Cardiac fibroblast (primary cell): ENCODE results near the gene SYCE1L.

ENCODE experiments used
- DNase-seq, 2 donors: peaks; one replicate each; pipeline versions ENCODE4 v3.0.0 to v3.0.0-alpha.2; 2010; ENCODE audit warnings: low read depth in 2 of 2
- H3K4me3 ChIP-seq, 2 donors: replicated peaks in 1 of 2; 1 replicate in 1 of 2; 2 replicates in 1 of 2; pipeline ENCODE4 v1.5.1; 2011; ENCODE audit warnings: low read depth in 2 of 2, low read length in 2 of 2, mild to moderate bottlenecking in 2 of 2, moderate library complexity in 1 of 2
- TF ChIP-seq, protein P1 (sequence below): IDR thresholded peaks from one replicate; pipeline ENCODE4 v1.5.1; 2011; ENCODE audit warnings: low read depth, mild to moderate bottlenecking, low read length, inconsistent platforms

Gene SYCE1L

GRCh38 chr16:77190478-77191258 lies 8.5 kb upstream of the SYCE1L start, which contains the start of gene MON1B:
MON1B (plus strand) TSS chr16:77191190; CDS start chr16:77191486, 296 bp downstream.
- peak; percentile 99 for DNase-seq
- peak within 1 kb of the TSS; percentile 95 to 98 for H3K4me3 ChIP-seq
- TF ChIP-seq, protein P1, sequence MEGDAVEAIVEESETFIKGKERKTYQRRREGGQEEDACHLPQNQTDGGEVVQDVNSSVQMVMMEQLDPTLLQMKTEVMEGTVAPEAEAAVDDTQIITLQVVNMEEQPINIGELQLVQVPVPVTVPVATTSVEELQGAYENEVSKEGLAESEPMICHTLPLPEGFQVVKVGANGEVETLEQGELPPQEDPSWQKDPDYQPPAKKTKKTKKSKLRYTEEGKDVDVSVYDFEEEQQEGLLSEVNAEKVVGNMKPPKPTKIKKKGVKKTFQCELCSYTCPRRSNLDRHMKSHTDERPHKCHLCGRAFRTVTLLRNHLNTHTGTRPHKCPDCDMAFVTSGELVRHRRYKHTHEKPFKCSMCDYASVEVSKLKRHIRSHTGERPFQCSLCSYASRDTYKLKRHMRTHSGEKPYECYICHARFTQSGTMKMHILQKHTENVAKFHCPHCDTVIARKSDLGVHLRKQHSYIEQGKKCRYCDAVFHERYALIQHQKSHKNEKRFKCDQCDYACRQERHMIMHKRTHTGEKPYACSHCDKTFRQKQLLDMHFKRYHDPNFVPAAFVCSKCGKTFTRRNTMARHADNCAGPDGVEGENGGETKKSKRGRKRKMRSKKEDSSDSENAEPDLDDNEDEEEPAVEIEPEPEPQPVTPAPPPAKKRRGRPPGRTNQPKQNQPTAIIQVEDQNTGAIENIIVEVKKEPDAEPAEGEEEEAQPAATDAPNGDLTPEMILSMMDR = peak; percentile 1

DNA sequence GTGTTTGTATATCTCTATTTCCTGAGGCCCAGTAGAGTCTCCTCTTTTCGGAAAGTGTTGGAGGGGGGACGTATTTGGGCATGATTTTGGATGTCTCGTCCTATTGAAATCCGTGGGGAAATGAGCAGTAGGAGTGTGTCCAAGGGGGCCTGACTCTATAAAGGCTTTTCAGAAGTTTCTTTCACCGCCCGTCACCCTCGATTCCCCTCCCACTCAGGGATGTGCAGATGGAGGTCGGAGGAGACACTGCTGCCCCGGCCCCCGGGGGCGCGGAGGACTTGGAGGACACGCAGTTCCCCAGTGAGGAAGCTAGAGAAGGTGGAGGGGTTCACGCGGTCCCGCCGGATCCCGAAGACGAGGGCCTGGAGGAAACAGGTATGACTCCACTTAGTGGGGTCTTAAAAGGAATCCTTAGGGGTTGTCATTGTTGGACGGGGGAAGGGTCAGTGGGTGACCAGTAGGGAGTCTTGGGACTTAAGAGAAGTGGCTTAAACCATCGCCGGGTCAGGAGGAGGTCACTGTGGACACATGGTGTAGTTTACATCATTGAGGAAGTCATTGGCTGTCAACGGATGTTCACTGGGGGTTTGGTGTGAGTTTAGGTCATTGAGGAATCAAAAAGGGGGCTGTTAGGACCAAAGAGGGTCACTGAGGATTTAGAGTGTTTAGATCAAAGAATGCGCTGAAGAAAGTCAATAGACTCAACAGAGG lies 7.8 kb upstream of the SYCE1L start:
- H3K4me3 ChIP-seq = peak overlapping the region; percentile 95 to 98
- TF ChIP-seq, protein P1 = no peak
- DNase-seq = peak; percentile 21 to 26

- DNase-seq = no peak
- H3K4me3 ChIP-seq = no peak overlapping the region
Measured at GRCh38 chr16:77193377-77193776, 5.8 kb upstream of the SYCE1L start.

DNA sequence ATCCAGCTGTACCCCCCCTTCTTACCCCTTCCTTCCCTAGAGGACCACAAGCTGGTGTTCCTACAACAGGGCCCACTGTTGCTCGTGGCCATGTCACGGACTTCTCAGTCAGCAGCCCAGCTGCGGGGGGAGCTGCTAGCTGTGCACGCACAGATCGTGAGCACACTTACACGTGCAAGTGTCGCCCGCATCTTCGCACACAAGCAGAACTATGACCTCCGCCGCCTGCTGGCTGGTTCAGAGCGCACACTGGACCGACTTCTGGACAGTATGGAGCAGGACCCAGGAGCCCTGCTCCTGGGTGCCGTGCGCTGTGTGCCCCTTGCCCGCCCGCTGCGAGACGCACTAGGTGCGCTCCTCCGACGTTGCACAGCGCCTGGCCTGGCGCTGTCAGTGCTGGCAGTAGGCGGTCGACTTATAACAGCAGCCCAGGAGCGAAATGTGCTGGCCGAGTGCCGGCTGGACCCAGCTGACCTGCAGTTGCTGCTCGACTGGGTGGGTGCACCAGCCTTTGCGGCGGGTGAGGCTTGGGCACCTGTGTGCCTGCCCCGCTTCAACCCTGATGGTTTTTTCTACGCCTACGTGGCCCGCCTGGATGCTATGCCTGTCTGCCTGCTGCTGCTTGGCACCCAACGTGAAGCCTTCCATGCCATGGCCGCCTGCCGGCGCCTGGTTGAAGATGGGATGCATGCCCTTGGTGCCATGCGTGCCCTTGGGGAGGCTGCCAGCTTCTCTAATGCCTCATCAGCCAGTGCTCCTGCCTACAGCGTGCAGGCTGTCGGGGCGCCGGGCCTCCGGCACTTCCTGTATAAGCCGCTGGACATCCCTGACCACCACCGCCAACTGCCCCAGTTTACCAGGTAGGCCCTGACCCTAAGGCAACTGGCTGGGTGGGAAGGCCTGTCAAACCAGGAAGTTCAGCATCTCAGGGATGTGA lies 4.6 kb upstream of the SYCE1L start:
- DNase-seq = no peak
- TF ChIP-seq, protein P1 = no peak
- H3K4me3 ChIP-seq = no peak overlapping the region

More at GRCh38 chr16:77193377-77193776, 5.8 kb upstream of the SYCE1L start:
- TF ChIP-seq, protein P1 = no peak

DNA sequence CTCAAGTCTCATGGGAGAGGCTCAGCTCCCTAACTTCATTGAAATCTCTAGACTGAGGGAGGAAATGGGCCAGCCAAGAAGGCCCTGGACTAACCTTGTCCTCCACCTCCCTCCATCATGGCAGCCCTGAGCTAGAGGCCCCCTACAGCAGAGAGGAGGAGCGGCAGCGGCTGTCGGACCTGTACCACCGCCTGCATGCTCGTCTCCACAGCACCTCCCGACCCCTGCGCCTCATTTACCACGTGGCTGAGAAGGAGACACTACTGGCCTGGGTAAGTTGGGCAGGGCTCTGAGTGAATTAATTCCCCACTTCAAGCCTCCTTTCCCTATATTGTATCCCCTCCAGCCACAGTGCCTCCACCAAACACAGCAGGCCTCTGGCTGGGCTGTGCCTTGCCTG lies 3.8 kb upstream of the SYCE1L start:
- TF ChIP-seq, protein P1 = no peak
- DNase-seq = no peak
- no peak overlapping the region for H3K4me3 ChIP-seq

GRCh38 chr16:77197747-77198146 lies 1.5 kb upstream of the SYCE1L start:
- TF ChIP-seq, protein P1 = no peak
- H3K4me3 ChIP-seq = no peak overlapping the region
- DNase-seq = no peak
